GM12864 (cell line): ENCODE results near the gene ATL2.
"Not testable (repeated sequence)": the region's sequence is repeated elsewhere in the genome, so short reads cannot be mapped to it uniquely, and the experiment has no call there.

Source experiments
- DNase-seq: peaks from one replicate; pipeline ENCODE4 v3.0.0-alpha.2; 2011; ENCODE audit warnings: low read depth
- H3K4me3 ChIP-seq: 2 replicates; pipeline ENCODE4 v1.5.1; 2011; ENCODE audit warnings: mild to moderate bottlenecking, low read depth, low read length, control low read depth
- CTCF ChIP-seq: IDR thresholded peaks from 2 replicates; pipeline ENCODE4 v1.5.1; 2011; ENCODE audit warnings: low read depth, mild to moderate bottlenecking, moderate library complexity, low read length, control low read depth, inconsistent platforms; ENCODE audit errors: missing control alignments

ATL2 gene

GRCh38 chr2:38260972-38261371 is 116.1 kb downstream of the ATL2 start:
- TF ChIP-seq CTCF: no peak
- no peak for DNase-seq

GRCh38 chr2:38260469-38260868 is 116.6 kb downstream of the ATL2 start:
- DNase-seq: peak; percentile 16
- H3K4me3 ChIP-seq: no peak overlapping the region
- peak; percentile 14 for TF ChIP-seq CTCF

More at GRCh38 chr2:38260972-38261371, 116.1 kb downstream of the ATL2 start:
- H3K4me3 ChIP-seq: no peak overlapping the region

GRCh38 chr2:38259311-38259710 is 117.8 kb downstream of the ATL2 start:
- no peak for TF ChIP-seq CTCF
- H3K4me3 ChIP-seq: no peak overlapping the region
- DNase-seq: no peak

GRCh38 chr2:38257680-38258079 is 119.4 kb downstream of the ATL2 start:
- not testable (repeated sequence) for H3K4me3 ChIP-seq

GRCh38 chr2:38256610-38257009 is 120.5 kb downstream of the ATL2 start:
- DNase-seq: no peak
- no peak for TF ChIP-seq CTCF
- H3K4me3 ChIP-seq: no peak overlapping the region

More at GRCh38 chr2:38257680-38258079, 119.4 kb downstream of the ATL2 start:
- not testable (repeated sequence) for DNase-seq

- H3K4me3 ChIP-seq: no peak overlapping the region
- DNase-seq: no peak
- no peak for TF ChIP-seq CTCF
Observed at GRCh38 chr2:38255211-38255610, 121.9 kb downstream of the ATL2 start.

GRCh38 chr2:38254796-38255195 is 122.3 kb downstream of the ATL2 start:
- no peak for TF ChIP-seq CTCF
- no peak overlapping the region for H3K4me3 ChIP-seq
- DNase-seq: no peak

GRCh38 chr2:38251940-38252339 is 125.1 kb downstream of the ATL2 start:
- DNase-seq: no peak
- no peak for TF ChIP-seq CTCF
- no peak overlapping the region for H3K4me3 ChIP-seq
